CD8-positive, alpha-beta memory T cell (primary cell): Measurements from ENCODE around the gene SGMS1. TPM values are rescaled to one million over a fixed set of nuclear protein-coding genes. Genes with fewer than 3 reads are reported as not detected.

Experiments used
- CTCF ChIA-PET: fragments of 350-600 bp; sonication (Branson Sonifier 250); formaldehyde crosslinking; loops from one replicate; lab custom pipeline; 2021; ENCODE audit warnings: antibody characterized with exemption; lab: Charles Lee
- POLR2A ChIA-PET: fragments of 350-600 bp; sonication (Branson Sonifier 250); formaldehyde crosslinking; loops from one replicate; lab custom pipeline; 2021; ENCODE audit warnings: antibody characterized with exemption; lab: Charles Lee
- DNase-seq, 5 donors: peaks; one replicate each; pipeline versions ENCODE4 v3.0.0 to v3.0.0-alpha.2; 2020 to 2022; ENCODE audit warnings: mixed read lengths in 1 of 5
- H3K27ac ChIP-seq: one replicate; pipeline ENCODE4 v1.7.0; 2013; ENCODE audit warnings: low read depth, mild to moderate bottlenecking, low read length, moderate library complexity
- H3K27me3 ChIP-seq: 2 replicates; pipeline ENCODE4 v1.7.0; 2013; ENCODE audit warnings: low read length, mild to moderate bottlenecking; ENCODE audit not compliant: insufficient read depth, poor library complexity, severe bottlenecking
- H3K36me3 ChIP-seq: 2 replicates; pipeline ENCODE4 v1.7.0; 2013; ENCODE audit warnings: mild to moderate bottlenecking, low read length, moderate library complexity; ENCODE audit not compliant: insufficient read depth
- H3K4me1 ChIP-seq: 2 replicates; pipeline ENCODE4 v1.7.0; 2013; ENCODE audit warnings: mild to moderate bottlenecking, low read length, moderate library complexity; ENCODE audit not compliant: insufficient read depth
- H3K4me3 ChIP-seq: 2 replicates; pipeline ENCODE4 v1.7.0; 2013; ENCODE audit warnings: mild to moderate bottlenecking, low read length
- H3K9me3 ChIP-seq: 2 replicates; pipeline ENCODE4 v1.7.0; 2013; ENCODE audit warnings: mild to moderate bottlenecking, low read length
- H3K27ac Mint-ChIP-seq, 8 donors: one replicate each; pipeline ENCODE4 v1.8.0; 2020 to 2021; ENCODE audit warnings: mixed read lengths in 8 of 8, mild to moderate bottlenecking in 6 of 8, inconsistent platforms in 3 of 8, moderate library complexity in 3 of 8
- H3K27me3 Mint-ChIP-seq, 2 donors: one replicate each; pipeline ENCODE4 v1.8.0; 2020 to 2021; ENCODE audit warnings: mixed read lengths in 2 of 2, mild to moderate bottlenecking in 1 of 2, moderate library complexity in 1 of 2
- H3K36me3 Mint-ChIP-seq, 3 donors: one replicate each; pipeline ENCODE4 v1.8.0; 2020 to 2021; ENCODE audit warnings: mixed read lengths in 3 of 3, inconsistent platforms in 1 of 3, mild to moderate bottlenecking in 1 of 3
- H3K4me1 Mint-ChIP-seq, 3 donors: one replicate each; pipeline ENCODE4 v1.8.0; 2020 to 2021; ENCODE audit warnings: mixed read lengths in 3 of 3, inconsistent platforms in 1 of 3, mild to moderate bottlenecking in 1 of 3
- H3K4me3 Mint-ChIP-seq, 7 donors: one replicate each; pipeline ENCODE4 v1.8.0; 2020 to 2021; ENCODE audit warnings: mixed read lengths in 7 of 7, mild to moderate bottlenecking in 6 of 7, moderate library complexity in 4 of 7, inconsistent platforms in 2 of 7
- H3K9me3 Mint-ChIP-seq, 5 donors: one replicate each; pipeline ENCODE4 v1.8.0; 2020 to 2022; ENCODE audit warnings: mixed read lengths in 5 of 5, mild to moderate bottlenecking in 3 of 5, moderate library complexity in 2 of 5, inconsistent platforms in 1 of 5
- polyA plus RNA-seq: library from polyadenylated mRNA; unstranded; fragments of 300-500 nt; fragmentation: Illumina TruSeq; gene quantifications from one replicate; pipeline ENCODE4 v1.2.3, GENCODE V29; 2021
- total RNA-seq, 2 experiments: library from RNA; stranded (reverse); gene quantifications; one replicate each; pipeline ENCODE4 v1.2.3, GENCODE V29; 2021

The SGMS1 gene
- total and polyA plus RNA-seq, 3 experiments from 2014 or later: 11.3 to 14.5 (median 13.5) TPM

DNA sequence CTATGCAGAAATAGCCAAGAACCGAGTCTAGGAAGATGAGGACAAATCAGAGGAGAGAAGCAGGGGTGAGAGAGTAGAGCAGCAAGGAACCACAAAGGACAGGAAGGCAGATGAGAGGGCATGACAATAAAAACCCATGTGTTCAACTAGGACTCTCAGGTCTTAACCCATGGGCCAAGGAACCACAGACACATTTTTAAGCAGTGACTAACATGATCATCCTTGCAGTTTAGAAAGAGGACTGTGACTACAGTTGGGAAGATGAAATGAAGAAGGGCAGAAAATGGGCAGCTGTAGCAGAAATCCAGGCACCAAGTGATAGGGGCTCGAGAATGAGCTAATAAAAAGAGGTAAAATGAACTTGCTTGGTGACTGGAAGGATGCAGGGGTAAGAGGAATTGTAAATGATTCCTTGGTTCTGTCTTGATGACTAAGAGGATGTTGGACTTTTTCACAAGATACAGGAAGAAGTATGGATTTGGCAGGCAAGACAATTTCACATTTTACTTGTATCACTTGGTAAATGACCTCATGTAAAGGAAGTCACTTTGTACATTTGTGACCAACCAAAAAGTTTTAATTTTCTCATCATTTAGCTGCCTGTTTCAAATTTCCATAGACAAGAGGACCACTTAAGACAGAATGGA lies 22.8 kb downstream of the SGMS1 start:
- H3K4me3 Mint-ChIP-seq: peak overlapping the region in 1 of 7 donors; percentile 6
- peak overlapping the region in 4 of 8 donors; percentile 12 to 65 (median 21) for H3K27ac Mint-ChIP-seq
- DNase-seq: no peak
- no peaks in the 10 kb centered on the region for H3K27me3 Mint-ChIP-seq
- H3K9me3 Mint-ChIP-seq: no peaks in the 10 kb centered on the region
- no peaks in the 10 kb centered on the region for H3K36me3 ChIP-seq
- H3K4me3 ChIP-seq: no peak overlapping the region
- peaks cover 50% of the 10 kb centered on the region for H3K4me1 ChIP-seq
- ChIA-PET POLR2A (interaction anchor here (0.7 kb wide), 1 partner anchor 21 kb away, joined by 3 read pairs; no protein-coding TSS in a partner anchor), CTCF (no interaction called here)
- no peak overlapping the region for H3K27ac ChIP-seq
- H3K36me3 Mint-ChIP-seq: peaks cover 0 to 9% (median 7%) of the 10 kb centered on the region in 3 donors
- H3K9me3 ChIP-seq: no peaks in the 10 kb centered on the region
- H3K27me3 ChIP-seq: no peaks in the 10 kb centered on the region
- H3K4me1 Mint-ChIP-seq: peaks cover 54 to 89% (median 82%) of the 10 kb centered on the region in 3 donors

DNA sequence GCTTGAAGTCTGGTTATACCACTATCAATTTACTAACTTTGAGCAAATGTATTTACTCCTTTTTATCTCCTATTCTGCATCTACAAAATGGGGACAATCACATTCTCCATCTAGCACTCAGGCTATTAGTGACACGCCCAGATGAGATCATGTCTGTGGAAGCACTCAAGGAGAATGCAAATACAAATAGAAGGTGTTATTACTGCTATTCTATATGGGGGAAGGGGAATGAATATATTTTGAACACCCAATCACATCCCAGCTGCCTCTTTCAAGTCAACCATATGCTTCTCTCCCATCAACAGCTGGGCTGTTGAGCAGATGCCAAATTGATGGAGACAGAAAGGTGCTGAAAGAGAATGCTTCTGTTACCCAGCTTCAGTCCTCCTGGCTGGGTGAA lies 23.5 kb downstream of the SGMS1 start:
- CTCF ChIA-PET: no interaction called here
- H3K4me3 ChIP-seq: no peak overlapping the region
- H3K27ac Mint-ChIP-seq: peak overlapping the region in 2 of 8 donors; percentile 12 to 57
- H3K4me1 ChIP-seq: peaks cover 43% of the 10 kb centered on the region
- no peaks in the 10 kb centered on the region for H3K27me3 Mint-ChIP-seq
- peaks cover 0 to 9% (median 7%) of the 10 kb centered on the region in 3 donors for H3K36me3 Mint-ChIP-seq
- POLR2A ChIA-PET: no interaction called here
- H3K4me3 Mint-ChIP-seq: no peak overlapping the region
- H3K9me3 ChIP-seq: no peaks in the 10 kb centered on the region
- H3K9me3 Mint-ChIP-seq: no peaks in the 10 kb centered on the region
- no peak for DNase-seq
- H3K27me3 ChIP-seq: no peaks in the 10 kb centered on the region
- H3K36me3 ChIP-seq: no peaks in the 10 kb centered on the region
- no peak overlapping the region for H3K27ac ChIP-seq
- peaks cover 48 to 85% (median 81%) of the 10 kb centered on the region in 3 donors for H3K4me1 Mint-ChIP-seq

DNA sequence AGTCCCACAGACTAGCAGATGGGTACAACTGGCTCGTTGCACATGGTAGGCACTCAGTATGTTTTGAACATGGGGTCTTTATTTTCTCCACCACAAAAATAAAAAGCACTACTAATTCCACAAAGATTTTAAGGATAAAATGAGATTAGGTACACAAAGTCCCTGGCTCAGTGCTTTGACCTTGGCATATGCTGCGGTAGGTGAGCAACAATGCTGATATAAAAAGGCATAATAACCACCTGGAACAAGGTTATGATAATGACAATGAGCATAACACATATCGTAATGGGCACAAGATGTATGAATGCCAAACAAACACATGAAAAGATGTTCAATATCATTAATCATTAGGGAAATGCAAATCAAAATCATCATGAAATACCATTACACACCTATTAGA lies 26.9 kb downstream of the SGMS1 start:
- Mint-ChIP-seq H3K9me3 (no peaks in the 10 kb centered on the region), H3K4me1 (peaks cover 23 to 68% (median 57%) of the 10 kb centered on the region in 3 donors), H3K27me3 (no peaks in the 10 kb centered on the region), H3K4me3 (no peak overlapping the region), H3K27ac (no peak overlapping the region), H3K36me3 (peaks cover 0 to 9% (median 7%) of the 10 kb centered on the region in 3 donors)
- Histone ChIP-seq H3K4me3 (no peak overlapping the region), H3K27ac (no peak overlapping the region), H3K4me1 (peaks cover 17% of the 10 kb centered on the region), H3K27me3 (no peaks in the 10 kb centered on the region), H3K9me3 (no peaks in the 10 kb centered on the region), H3K36me3 (no peaks in the 10 kb centered on the region)
- CTCF ChIA-PET: interaction anchor here (1.1 kb wide), 1 partner anchor 20 kb away, joined by 3 read pairs; no protein-coding TSS in a partner anchor
- POLR2A ChIA-PET: no interaction called here
- DNase-seq: no peak

DNA sequence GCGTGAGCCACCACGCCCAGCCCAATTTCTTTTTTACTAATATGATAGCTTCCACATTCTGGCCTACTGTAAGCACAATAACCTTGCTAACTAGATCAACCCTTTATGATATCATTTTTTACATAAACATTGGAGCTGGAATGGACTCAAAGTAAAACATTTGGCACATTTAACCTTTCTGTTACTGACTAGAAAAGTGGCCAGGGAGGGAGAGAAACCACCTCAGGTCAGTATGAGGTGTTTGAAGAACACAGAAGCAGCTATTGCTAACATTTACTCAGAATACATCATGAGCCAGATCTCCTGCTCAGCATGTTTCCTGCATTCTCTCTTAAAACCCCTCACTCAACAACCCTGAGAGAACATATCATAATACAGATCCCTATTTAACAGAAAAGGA lies 27.3 kb downstream of the SGMS1 start:
- H3K27me3 Mint-ChIP-seq: no peaks in the 10 kb centered on the region
- CTCF ChIA-PET: interaction anchor here (1.1 kb wide), 1 partner anchor 19 kb away, joined by 3 read pairs; no protein-coding TSS in a partner anchor
- Histone ChIP-seq H3K9me3 (no peaks in the 10 kb centered on the region), H3K36me3 (no peaks in the 10 kb centered on the region), H3K4me1 (peaks cover 15% of the 10 kb centered on the region), H3K4me3 (no peak overlapping the region), H3K27me3 (no peaks in the 10 kb centered on the region), H3K27ac (no peak overlapping the region)
- DNase-seq: no peak
- H3K36me3 Mint-ChIP-seq: peaks cover 0 to 9% (median 7%) of the 10 kb centered on the region in 3 donors
- peaks cover 21 to 66% (median 57%) of the 10 kb centered on the region in 3 donors for H3K4me1 Mint-ChIP-seq
- H3K27ac Mint-ChIP-seq: peak overlapping the region in 1 of 8 donors; percentile 50
- POLR2A ChIA-PET: interaction anchor here (0.7 kb wide), 1 partner anchor 9 kb away, joined by 3 read pairs; no protein-coding TSS in a partner anchor
- no peaks in the 10 kb centered on the region for H3K9me3 Mint-ChIP-seq
- H3K4me3 Mint-ChIP-seq: no peak overlapping the region

DNA sequence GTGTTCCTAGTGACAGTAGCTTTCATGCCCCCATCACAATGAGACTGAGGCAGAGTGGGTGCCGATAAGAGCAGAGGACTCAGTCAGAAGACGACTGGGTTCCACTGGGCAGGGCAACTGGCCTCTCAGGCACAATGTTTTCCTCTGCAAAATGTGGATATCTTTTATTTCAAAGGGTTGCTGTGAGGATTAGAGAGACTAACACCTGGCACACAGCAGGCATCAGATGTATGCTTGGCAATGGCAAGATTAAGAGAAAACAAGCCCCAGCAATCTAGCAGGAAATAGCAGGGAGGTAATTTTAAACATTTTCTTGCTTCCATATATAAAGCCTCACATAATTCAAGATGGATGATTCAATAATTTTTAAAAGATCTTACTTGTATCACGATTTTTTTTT lies 28.0 kb downstream of the SGMS1 start:
- no peak overlapping the region for H3K4me3 Mint-ChIP-seq
- H3K4me1 Mint-ChIP-seq: peaks cover 21 to 66% (median 53%) of the 10 kb centered on the region in 3 donors
- no peak overlapping the region for H3K4me3 ChIP-seq
- ChIA-PET CTCF (interaction anchor here (1.1 kb wide), 1 partner anchor 19 kb away, joined by 3 read pairs; no protein-coding TSS in a partner anchor), POLR2A (interaction anchor here (0.7 kb wide), 1 partner anchor 9 kb away, joined by 3 read pairs; no protein-coding TSS in a partner anchor)
- H3K36me3 ChIP-seq: no peaks in the 10 kb centered on the region
- H3K27ac ChIP-seq: no peak overlapping the region
- H3K36me3 Mint-ChIP-seq: peaks cover 0 to 9% (median 7%) of the 10 kb centered on the region in 3 donors
- H3K4me1 ChIP-seq: peaks cover 8% of the 10 kb centered on the region
- DNase-seq: no peak
- no peaks in the 10 kb centered on the region for H3K27me3 Mint-ChIP-seq
- no peaks in the 10 kb centered on the region for H3K27me3 ChIP-seq
- H3K9me3 Mint-ChIP-seq: no peaks in the 10 kb centered on the region
- no peaks in the 10 kb centered on the region for H3K9me3 ChIP-seq
- no peak overlapping the region for H3K27ac Mint-ChIP-seq

DNA sequence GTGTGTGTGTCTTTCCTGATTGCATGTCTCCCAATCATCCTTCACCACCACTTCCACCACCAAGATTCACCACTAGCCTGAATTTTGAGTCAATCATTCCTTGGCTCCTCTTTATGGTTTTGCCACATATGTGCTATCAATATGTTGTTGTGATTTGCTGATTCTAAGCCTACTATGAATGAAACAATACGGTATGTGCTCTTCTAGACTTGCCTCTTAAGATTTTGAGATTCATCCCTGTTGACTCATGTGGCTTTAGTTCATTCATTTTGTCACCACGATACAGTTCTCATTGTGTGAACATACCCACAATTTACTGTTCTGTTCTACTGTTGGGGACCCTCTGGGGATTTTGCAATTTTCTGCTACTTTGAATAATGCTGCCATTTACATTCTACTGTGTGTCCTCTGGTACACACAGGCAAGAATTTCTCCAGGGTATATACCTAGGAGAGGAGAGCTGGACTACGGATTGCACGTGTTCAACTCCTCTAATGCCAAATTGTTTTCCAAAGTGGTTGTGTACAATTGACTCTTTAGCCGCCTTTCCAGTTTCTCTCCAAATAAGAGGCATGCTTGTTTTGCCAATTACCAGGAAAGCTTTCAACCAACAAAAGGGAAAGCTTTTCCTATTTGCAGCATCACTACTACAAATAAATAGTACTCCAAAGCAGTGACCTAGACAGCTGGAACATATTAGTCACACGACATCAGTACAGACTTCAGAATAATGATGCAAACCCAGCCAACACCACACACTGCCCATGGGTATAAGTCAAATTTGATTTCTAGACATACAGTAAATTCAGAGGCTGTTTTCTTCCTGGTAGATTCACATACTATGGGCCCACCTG lies 30.0 kb downstream of the SGMS1 start:
- Mint-ChIP-seq H3K4me1 (peaks cover 11 to 49% (median 36%) of the 10 kb centered on the region in 3 donors), H3K27me3 (no peaks in the 10 kb centered on the region), H3K36me3 (peaks cover 0 to 22% (median 14%) of the 10 kb centered on the region in 3 donors), H3K4me3 (no peak overlapping the region), H3K27ac (no peak overlapping the region), H3K9me3 (no peaks in the 10 kb centered on the region)
- H3K27ac ChIP-seq: no peak overlapping the region
- ChIA-PET CTCF (no interaction called here), POLR2A (no interaction called here)
- no peaks in the 10 kb centered on the region for H3K9me3 ChIP-seq
- H3K27me3 ChIP-seq: no peaks in the 10 kb centered on the region
- H3K4me1 ChIP-seq: no peaks in the 10 kb centered on the region
- no peak overlapping the region for H3K4me3 ChIP-seq
- no peak for DNase-seq
- no peaks in the 10 kb centered on the region for H3K36me3 ChIP-seq

DNA sequence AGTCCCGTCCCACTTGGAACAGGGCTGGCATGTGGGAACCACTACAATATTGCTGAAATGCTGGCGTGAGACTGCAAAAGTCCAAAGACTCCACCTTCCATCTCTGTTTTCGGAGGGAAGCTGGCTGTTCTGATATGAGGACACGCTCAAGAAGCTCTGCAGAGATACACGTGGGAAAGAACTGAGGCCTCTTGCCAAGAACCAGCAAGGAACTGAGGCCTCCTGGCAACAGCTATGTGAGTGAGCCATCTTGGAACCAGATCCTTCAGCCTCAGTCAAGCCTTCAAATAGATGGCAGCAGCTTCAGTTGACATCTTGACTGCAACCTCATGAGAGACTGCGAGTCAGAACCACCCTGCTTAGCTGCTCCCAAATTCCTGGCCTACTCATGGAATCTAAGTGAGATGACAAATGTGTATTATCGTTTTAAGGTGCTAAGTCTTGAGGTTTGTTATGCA lies 30.8 kb downstream of the SGMS1 start:
- Histone ChIP-seq H3K36me3 (no peaks in the 10 kb centered on the region), H3K27ac (no peak overlapping the region), H3K27me3 (no peaks in the 10 kb centered on the region), H3K9me3 (no peaks in the 10 kb centered on the region), H3K4me3 (no peak overlapping the region), H3K4me1 (no peaks in the 10 kb centered on the region)
- Mint-ChIP-seq H3K36me3 (peaks cover 0 to 23% (median 15%) of the 10 kb centered on the region in 3 donors), H3K27me3 (no peaks in the 10 kb centered on the region), H3K4me3 (no peak overlapping the region), H3K27ac (no peak overlapping the region), H3K9me3 (no peaks in the 10 kb centered on the region), H3K4me1 (peaks cover 12 to 47% (median 32%) of the 10 kb centered on the region in 3 donors)
- ChIA-PET POLR2A (no interaction called here), CTCF (no interaction called here)
- DNase-seq: no peak
